GM12875 (cell line): Measurements from ENCODE around the gene MAGI3.

Experiments
- H3K4me3 ChIP-seq: one replicate; pipeline ENCODE4 v1.5.1; 2011; ENCODE audit warnings: low read depth, low read length, control low read depth
- TF ChIP-seq, protein P1 (sequence below): IDR thresholded peaks from 2 replicates; pipeline ENCODE4 v1.5.1; 2011; ENCODE audit warnings: low read depth, mild to moderate bottlenecking, control low read depth, inconsistent platforms, low read length, moderate library complexity, borderline replicate concordance; ENCODE audit not compliant: insufficient read depth

Gene MAGI3

DNA sequence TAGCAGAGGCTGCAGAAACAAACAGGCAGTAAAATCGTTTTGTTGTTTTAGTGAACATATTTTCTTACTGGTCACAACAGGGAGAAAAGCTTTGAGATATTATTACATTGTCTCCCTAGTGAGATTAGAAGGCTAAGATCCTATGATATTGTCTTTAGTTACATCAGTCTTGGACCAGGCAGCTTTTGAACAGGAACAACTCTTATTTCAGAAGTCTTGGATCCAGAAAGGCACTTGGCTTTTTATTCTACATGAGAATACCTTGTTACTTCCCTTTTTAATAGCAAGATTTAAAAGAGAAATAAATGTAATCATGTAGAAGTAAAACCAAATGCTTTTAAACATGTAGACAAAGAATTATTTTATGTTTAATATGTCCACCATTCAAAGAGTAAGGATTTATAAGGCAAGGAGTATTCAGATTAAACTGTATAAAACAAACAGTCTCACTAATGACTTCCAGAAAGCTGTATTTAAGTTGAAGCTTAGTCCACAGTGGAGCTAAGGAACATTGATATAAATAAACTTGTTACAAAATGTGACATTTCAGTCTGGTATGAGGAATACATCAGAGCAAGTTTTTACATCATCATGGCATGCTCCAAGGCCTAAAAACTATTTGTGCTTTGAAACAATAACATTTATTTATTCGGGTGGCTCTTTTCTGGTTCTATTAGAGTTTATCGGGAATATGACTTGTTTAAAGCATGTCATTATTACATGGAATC lies 296.7 kb downstream of the MAGI3 start:
- no peak overlapping the region for H3K4me3 ChIP-seq
- TF ChIP-seq, protein P1, sequence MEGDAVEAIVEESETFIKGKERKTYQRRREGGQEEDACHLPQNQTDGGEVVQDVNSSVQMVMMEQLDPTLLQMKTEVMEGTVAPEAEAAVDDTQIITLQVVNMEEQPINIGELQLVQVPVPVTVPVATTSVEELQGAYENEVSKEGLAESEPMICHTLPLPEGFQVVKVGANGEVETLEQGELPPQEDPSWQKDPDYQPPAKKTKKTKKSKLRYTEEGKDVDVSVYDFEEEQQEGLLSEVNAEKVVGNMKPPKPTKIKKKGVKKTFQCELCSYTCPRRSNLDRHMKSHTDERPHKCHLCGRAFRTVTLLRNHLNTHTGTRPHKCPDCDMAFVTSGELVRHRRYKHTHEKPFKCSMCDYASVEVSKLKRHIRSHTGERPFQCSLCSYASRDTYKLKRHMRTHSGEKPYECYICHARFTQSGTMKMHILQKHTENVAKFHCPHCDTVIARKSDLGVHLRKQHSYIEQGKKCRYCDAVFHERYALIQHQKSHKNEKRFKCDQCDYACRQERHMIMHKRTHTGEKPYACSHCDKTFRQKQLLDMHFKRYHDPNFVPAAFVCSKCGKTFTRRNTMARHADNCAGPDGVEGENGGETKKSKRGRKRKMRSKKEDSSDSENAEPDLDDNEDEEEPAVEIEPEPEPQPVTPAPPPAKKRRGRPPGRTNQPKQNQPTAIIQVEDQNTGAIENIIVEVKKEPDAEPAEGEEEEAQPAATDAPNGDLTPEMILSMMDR, result no peak

DNA sequence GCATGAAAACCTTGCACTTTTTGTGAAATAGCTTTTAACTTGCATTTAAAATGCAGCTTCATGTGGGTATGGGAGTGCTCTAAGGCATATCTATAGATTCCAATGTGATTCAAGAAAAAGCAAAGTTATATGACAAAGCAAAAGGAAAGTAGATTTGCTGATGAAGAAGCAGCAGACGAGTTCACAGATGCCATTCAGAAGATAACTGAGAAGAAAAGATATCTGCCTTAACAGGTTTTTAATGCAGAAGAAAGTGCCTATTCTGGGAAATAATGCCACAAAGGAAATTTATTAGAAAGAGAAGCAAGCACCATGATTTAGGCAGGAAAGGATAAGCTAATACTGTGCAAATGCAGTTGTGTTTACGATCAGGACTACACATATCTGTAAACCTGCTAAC lies 300.9 kb downstream of the MAGI3 start:
- no peak overlapping the region for H3K4me3 ChIP-seq
- TF ChIP-seq, protein P1, result no peak

DNA sequence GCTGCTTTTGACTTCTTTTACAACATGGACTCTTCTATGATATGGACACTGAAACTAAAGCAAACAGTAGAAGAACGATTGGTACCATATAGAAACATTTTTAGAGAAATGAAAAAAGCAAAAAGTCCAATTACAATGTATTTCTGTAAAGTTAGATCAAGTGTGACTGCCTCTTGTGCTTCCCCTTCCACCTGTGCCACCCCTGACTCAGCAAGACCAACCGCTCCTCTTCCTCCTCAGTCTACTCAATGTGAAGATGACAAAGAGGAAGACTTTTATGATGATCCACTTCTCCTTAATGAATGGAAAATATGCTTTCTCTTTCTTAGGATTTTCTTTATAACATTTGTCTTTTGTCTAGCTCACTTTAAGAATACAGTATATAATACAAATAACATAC lies 302.0 kb downstream of the MAGI3 start:
- TF ChIP-seq, protein P1, result no peak
- H3K4me3 ChIP-seq, result no peak overlapping the region

DNA sequence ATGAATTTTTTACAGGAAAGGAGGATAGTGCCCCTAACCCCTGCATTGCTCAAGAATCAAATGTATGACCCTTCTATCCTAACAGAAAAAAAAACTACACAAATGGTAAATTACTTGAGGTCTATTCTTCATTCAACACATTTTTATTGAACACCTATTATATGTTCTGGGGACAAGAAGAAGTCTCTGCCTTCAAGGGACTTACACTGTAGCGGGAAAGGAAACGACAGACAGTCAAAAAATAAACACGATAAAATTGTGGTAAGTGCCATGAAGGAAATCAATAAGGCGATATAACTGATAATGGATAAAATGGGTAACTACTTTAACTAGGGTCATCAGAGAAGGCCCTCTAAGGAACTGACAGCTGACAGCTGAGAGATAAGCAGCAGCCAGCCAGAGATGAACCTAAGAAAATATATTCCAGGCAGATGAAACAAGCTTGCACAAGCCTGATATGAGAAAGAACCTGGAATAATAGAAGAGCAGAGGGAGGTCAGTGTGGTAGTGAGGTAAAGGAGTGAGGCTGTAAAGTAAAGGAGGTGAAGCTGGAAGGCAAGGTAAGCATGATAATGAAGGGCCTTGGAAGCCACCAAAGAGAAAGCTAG lies 302.6 kb downstream of the MAGI3 start:
- TF ChIP-seq, protein P1, result no peak

DNA sequence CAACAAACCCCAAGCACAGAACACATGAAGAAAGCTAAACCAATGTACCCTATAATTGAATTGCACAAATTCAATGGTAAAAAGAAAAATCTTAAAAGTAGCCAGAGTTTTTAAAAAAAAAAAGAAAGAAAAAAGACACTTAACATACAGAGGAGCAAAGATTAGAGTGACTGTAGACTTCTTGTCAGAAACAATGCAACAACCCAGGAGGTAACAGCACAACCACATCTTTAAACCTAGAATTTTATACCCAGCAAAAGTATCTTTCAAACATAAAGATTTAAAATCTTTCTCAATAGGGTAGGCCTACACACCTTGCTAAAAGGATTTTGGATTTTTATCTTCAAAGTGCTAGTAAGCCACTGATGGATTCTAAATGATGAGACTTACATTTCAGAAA lies 304.6 kb downstream of the MAGI3 start:
- TF ChIP-seq, protein P1, result no peak
- no peak overlapping the region for H3K4me3 ChIP-seq

More for the DNA sequence above, 302.6 kb downstream of the MAGI3 start:
- no peak overlapping the region for H3K4me3 ChIP-seq

DNA sequence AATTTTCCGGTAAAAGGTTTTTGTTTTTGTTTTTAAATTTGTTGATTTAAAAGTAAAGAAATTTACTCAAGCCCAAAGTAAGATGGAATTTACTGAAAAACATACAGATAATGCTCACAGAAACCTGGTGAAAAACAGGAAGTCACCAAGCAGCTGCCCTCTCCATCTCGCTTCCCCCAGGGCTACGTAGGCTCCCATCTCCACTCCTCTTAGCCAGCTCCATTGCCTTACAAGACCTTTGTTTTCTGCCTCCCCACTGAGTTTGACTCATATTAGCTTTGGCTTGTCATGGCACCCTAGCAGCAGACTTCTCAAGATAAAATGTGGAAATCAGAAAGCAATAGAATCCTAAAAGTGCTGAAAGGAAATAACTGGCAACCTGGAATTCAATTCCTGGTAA lies 311.1 kb downstream of the MAGI3 start:
- no peak overlapping the region for H3K4me3 ChIP-seq
- TF ChIP-seq, protein P1, result no peak
